KOPT-K1 (cell line): ENCODE results near the gene TBC1D24.
"Not testable (repeated sequence)": the region's sequence is repeated elsewhere in the genome, so short reads cannot be mapped to it uniquely, and the experiment has no call there.

Experiments
- H3K27ac ChIP-seq: fragments of 200-600 bp; sonication (generic); 2 replicates; pipeline ENCODE4 v1.5.1; 2016; ENCODE audit warnings: antibody characterized with exemption, mild to moderate bottlenecking, low read depth, low read length; ENCODE audit not compliant: poor library complexity, severe bottlenecking
- H3K36me3 ChIP-seq: fragments of 200-600 bp; sonication (generic); 2 replicates; pipeline ENCODE4 v1.5.1; 2017; ENCODE audit warnings: antibody characterized with exemption, mild to moderate bottlenecking, low read length, moderate library complexity; ENCODE audit not compliant: insufficient read depth
- H3K9me3 ChIP-seq: fragments of 200-600 bp; sonication (generic); 2 replicates; pipeline ENCODE4 v1.5.1; 2017; ENCODE audit warnings: antibody characterized with exemption, low read length, mild to moderate bottlenecking; ENCODE audit not compliant: insufficient read depth, poor library complexity, severe bottlenecking

Gene TBC1D24

GRCh38 chr16:2474877-2475412 is at the start of gene TBC1D24:
Gene TBC1D24 (plus strand): TSS chr16:2475127. CDS start chr16:2496149, 21,022 bp downstream.
- Histone ChIP-seq H3K27ac (peak within 1 kb of the TSS; percentile 62), H3K9me3 (no peaks in the 10 kb centered on the region), H3K36me3 (no peaks in the 10 kb centered on the region)

DNA sequence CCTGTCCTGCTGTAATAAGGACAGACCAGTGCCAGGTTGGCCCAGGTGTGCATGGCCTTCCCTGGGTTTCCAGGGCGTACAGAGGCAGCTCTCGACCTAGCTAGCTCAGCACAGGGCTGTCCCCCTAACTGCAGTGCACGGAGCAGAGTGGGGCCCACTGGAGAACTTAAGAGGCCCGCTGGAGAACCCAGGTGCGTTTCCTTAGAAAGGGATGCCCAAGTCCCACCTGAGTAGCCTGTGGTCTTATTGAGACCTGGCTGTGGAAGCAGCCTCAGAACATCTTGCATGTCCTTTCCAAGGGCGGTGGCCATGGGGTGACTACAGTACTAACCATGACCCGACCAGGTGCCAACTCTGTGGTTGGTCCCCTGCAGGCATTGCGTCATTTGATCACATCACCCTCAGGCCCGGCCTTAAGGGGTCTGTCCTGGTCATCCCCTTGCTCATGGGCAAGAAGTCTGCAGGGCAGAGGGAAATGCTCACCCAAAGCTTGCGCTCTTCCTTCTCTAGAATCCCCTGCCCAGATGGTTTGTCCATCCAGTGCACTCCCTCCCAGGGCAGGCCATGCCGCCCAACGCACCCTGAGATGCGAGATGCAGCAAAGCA is 49.0 kb upstream of the TBC1D24 start:
- no peaks in the 10 kb centered on the region for H3K9me3 ChIP-seq
- H3K36me3 ChIP-seq: peaks cover 5% of the 10 kb centered on the region
- no peak overlapping the region for H3K27ac ChIP-seq

- Histone ChIP-seq H3K36me3 (peaks cover 15% of the 10 kb centered on the region), H3K9me3 (no peaks in the 10 kb centered on the region), H3K27ac (no peak overlapping the region)
These were observed 48.0 kb upstream of the TBC1D24 start for GRCh38 chr16:2426941-2427361.

GRCh38 chr16:2427526-2427925 is 47.4 kb upstream of the TBC1D24 start:
- H3K9me3 ChIP-seq: no peaks in the 10 kb centered on the region
- H3K36me3 ChIP-seq: peaks cover 21% of the 10 kb centered on the region
- H3K27ac ChIP-seq: no peak overlapping the region

- H3K27ac ChIP-seq: peak overlapping the region; percentile 93
- peaks cover 28% of the 10 kb centered on the region for H3K36me3 ChIP-seq
- H3K9me3 ChIP-seq: no peaks in the 10 kb centered on the region
These were observed 46.7 kb upstream of the TBC1D24 start for GRCh38 chr16:2428051-2428783.

DNA sequence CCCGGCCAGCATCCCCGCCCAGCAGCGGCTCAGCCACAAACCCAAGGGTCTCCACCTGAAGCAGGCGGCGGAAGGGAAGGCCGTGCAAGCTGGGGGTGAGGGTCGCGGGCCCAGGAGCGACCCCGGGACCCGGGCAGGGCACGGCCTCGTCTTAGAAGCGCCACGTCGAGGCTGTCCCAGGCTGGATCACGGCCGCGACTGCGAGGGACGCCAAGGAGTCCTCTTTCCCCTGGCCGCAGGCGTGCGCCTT is 46.2 kb upstream of the TBC1D24 start:
- Histone ChIP-seq H3K36me3 (peaks cover 33% of the 10 kb centered on the region), H3K27ac (peak overlapping the region; percentile 93), H3K9me3 (no peaks in the 10 kb centered on the region)

DNA sequence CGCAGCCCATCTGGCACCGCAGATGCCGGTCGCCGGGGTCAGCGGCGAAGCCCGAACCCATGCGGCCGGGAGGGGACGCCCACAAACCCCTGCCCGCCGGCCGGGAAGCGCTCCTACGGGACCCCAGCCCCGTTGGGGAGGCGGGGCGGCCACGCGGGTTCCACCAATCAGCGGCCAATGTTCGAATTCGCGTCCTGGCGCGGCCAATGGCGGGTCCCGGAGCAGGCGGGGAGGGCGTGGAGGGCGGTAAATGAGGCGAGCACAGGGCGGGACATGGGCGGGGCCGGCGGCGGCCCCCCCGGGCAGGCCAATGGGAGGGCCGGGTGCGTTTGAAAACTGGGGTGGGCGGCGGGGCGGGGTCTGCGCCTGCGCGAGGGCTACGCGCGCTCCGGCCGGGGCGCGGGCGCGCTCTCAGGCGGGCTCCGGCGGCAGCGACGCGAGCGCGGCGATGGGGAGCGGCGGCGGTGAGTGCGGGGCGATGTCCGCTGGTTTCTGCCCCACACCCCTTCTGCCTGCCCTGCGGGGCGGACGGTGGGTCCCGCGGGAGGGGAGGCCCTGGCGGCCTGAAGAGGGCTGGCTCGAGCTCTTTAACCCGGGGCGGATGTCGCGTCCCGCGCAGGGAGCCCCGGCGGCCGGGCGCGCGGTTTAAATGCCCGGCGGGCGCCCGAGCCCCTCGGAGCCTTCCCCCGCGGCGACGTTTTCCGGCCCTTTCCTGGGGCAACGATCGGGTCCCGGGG is 45.7 kb upstream of the TBC1D24 start, which contains the start of gene CCNF:
TSS of gene CCNF (plus strand) at position 414 of the 737 bp plus-strand sequence. CDS start at position 449, 35 bp downstream.
- Histone ChIP-seq H3K36me3 (peaks cover 36% of the 10 kb centered on the region), H3K9me3 (no peaks in the 10 kb centered on the region), H3K27ac (peak within 1 kb of the TSS; percentile 93)

GRCh38 chr16:2429771-2430663 is 44.9 kb upstream of the TBC1D24 start:
- Histone ChIP-seq H3K9me3 (no peaks in the 10 kb centered on the region), H3K27ac (peak overlapping the region; percentile 93), H3K36me3 (peaks cover 42% of the 10 kb centered on the region)

- H3K36me3 ChIP-seq: peaks cover 65% of the 10 kb centered on the region
- no peaks in the 10 kb centered on the region for H3K9me3 ChIP-seq
These were observed 42.6 kb upstream of the TBC1D24 start for GRCh38 chr16:2432286-2432685.

DNA sequence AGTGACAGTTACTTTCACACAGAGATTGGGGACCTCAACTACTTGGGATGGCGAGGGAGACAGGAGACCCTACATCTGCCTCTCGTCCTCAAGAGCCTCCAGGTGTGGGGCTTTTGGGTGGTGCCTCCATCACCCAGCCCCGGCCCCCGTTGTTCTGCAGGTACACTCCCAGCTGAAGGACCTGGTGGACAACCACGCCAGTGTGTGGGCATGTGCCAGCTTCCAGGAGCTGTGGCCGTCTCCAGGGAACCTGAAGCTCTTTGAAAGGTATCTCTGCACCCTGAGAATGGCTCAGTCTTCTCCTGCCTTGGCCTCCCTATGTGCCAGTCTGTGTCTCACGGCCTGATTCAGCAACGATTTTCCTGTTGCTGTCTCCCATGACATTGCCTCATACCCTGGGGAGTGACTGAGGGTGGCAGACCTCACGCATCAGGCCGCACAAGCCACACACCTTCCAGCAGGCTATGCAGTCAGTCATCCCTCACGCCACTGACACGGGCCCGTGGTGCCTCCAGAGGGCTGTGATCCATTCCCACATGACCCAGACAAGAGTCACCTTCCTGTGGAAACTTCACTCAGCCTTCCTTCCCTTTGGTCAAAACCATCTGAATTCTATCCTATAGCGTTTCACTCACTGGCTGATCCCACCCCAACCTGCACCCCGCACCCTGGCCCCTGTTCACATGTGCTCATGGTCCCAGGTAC is 42.0 kb upstream of the TBC1D24 start:
- Histone ChIP-seq H3K36me3 (peaks cover 72% of the 10 kb centered on the region), H3K9me3 (no peaks in the 10 kb centered on the region), H3K27ac (no peak overlapping the region)

More at GRCh38 chr16:2432286-2432685, 42.6 kb upstream of the TBC1D24 start:
- H3K27ac ChIP-seq: no peak overlapping the region

DNA sequence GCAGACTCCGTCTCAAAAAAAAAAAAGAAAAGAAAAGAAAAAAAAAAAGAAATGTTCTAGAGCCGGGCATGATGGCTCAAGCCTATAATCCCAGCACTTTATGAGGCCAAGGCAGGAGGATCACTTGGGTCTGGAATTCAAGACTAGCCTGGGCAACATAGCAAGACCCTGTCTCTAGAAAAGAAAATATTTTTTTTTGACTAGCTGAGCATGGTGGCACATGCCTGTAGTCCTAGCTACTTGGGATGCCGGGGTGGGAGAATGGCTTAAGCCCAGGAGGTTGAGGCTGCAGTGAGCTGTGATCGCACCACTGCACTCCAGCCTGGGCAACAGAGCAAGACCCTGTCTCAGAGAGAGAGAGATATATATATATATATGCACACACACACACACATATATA is 39.7 kb upstream of the TBC1D24 start:
- H3K27ac ChIP-seq, H3K9me3 ChIP-seq: not testable (repeated sequence)
- H3K36me3 ChIP-seq: peaks cover 95% of the 10 kb centered on the region

GRCh38 chr16:2436110-2436509 is 38.8 kb upstream of the TBC1D24 start:
- Histone ChIP-seq H3K36me3 (peaks cover 97% of the 10 kb centered on the region), H3K27ac (no peak overlapping the region)

DNA sequence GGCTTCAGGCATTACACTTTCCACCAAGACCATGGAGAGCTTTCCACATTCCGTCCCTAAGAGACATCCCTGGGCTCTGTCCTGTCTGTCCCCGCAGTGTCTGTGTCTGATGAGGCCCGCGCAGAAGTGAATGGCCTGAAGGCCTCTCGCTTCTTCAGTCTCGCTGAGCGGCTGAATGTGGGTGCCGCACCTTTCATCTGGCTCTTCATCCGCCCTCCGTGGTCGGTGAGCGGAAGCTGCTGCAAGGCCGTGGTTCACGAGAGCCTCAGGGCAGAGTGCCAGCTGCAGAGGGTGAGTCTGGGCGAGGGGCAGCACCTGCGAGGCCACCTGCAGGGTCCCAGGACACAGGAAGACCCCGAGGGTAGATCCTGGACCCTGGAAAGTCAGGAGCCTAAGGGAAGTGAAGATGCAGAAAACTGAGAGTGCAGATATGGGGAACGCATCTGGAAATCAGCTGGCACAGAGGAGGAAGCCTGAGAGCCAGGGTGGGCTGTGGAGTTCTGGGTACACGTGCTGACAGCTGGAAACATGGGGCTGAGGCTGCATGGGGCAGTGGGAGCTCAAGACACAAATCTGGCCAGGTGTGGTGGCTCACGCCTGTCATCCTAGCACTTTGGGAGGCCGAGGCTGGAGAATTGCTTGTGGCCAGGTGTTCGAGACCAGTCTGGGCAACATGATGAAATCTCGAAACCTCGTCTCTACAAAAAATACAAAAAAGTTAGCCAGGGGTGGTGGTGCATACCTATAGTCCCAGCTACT is 37.7 kb upstream of the TBC1D24 start:
- no peaks in the 10 kb centered on the region for H3K9me3 ChIP-seq
- no peak overlapping the region for H3K27ac ChIP-seq
- peaks cover 91% of the 10 kb centered on the region for H3K36me3 ChIP-seq

More at GRCh38 chr16:2436110-2436509, 38.8 kb upstream of the TBC1D24 start:
- no peaks in the 10 kb centered on the region for H3K9me3 ChIP-seq
